Measurements from ENCODE around the gene BLTP2. TPM values are rescaled to one million over a fixed set of nuclear protein-coding genes. Genes with fewer than 3 reads are reported as not detected.
A peak's percentile ranks its signal among the peaks of the same experiment; 100 is the strongest.
"Not testable (repeated sequence)": the region's sequence is repeated elsewhere in the genome, so short reads cannot be mapped to it uniquely, and the experiment has no call there.

BLTP2 gene
- total RNA-seq, 1 donor from 2014 or later: 56.9 TPM

- no peak for DNase-seq (ENCODE audit: low spot score)
These were observed 3.7 kb upstream of the BLTP2 start for GRCh38 chr17:28648698-28649097.

GRCh38 chr17:28646039-28646754, 1.2 kb upstream of the BLTP2 start:
- no peak for ATAC-seq

More at GRCh38 chr17:28648698-28649097, 3.7 kb upstream of the BLTP2 start:
- no peak for ATAC-seq

GRCh38 chr17:28645576-28645939, 600 bp upstream of the BLTP2 start:
- no peak for DNase-seq (ENCODE audit: low spot score)
- no peak for ATAC-seq

More at GRCh38 chr17:28646039-28646754, 1.2 kb upstream of the BLTP2 start:
- no peak for DNase-seq (ENCODE audit: low spot score)

- DNase-seq (ENCODE audit: low spot score): peak; percentile 67
- peak; percentile 43 for ATAC-seq
These were observed 773 bp downstream of the BLTP2 start for GRCh38 chr17:28643983-28644786.

GRCh38 chr17:28641579-28641978, 3.4 kb downstream of the BLTP2 start:
- ATAC-seq (no peak), DNase-seq (ENCODE audit: low spot score) (no peak)

GRCh38 chr17:28635506-28635905, 9.5 kb downstream of the BLTP2 start:
- DNase-seq (ENCODE audit: low spot score) (no peak), ATAC-seq (no peak)

- DNase-seq (ENCODE audit: low spot score): no peak
- no peak for ATAC-seq
These were observed 10.6 kb downstream of the BLTP2 start for GRCh38 chr17:28634206-28634865.

GRCh38 chr17:28626818-28627217, 18.1 kb downstream of the BLTP2 start:
- DNase-seq (ENCODE audit: low spot score) (no peak), ATAC-seq (peak; percentile 70)

GRCh38 chr17:28624148-28624547, 20.8 kb downstream of the BLTP2 start:
- ATAC-seq: peak; percentile 45

GRCh38 chr17:28623696-28624095, 21.3 kb downstream of the BLTP2 start:
- ATAC-seq (peak; percentile 47), DNase-seq (ENCODE audit: low spot score) (no peak)

More at GRCh38 chr17:28624148-28624547, 20.8 kb downstream of the BLTP2 start:
- DNase-seq (ENCODE audit: low spot score): no peak

GRCh38 chr17:28622186-28622585, 22.8 kb downstream of the BLTP2 start:
- DNase-seq (ENCODE audit: low spot score) (no peak), ATAC-seq (no peak)

- peak; percentile 66 for ATAC-seq
- DNase-seq (ENCODE audit: low spot score): no peak
These were observed 24.9 kb downstream of the BLTP2 start for GRCh38 chr17:28620010-28620409.

GRCh38 chr17:28618464-28618863, 26.5 kb downstream of the BLTP2 start:
- DNase-seq (ENCODE audit: low spot score): no peak
- ATAC-seq: no peak

GRCh38 chr17:28616281-28616680, 28.7 kb downstream of the BLTP2 start:
- DNase-seq (ENCODE audit: low spot score) (no peak), ATAC-seq (no peak)

GRCh38 chr17:28615260-28615940, 29.6 kb downstream of the BLTP2 start:
- DNase-seq (ENCODE audit: low spot score): no peak
- ATAC-seq: no peak

- ATAC-seq (peak; percentile 40), DNase-seq (ENCODE audit: low spot score) (no peak)
These were observed 31.0 kb downstream of the BLTP2 start, which contains the start of gene RSKR for GRCh38 chr17:28613931-28614381. TSS of gene RSKR (minus strand) at chr17:28614185. CDS start at chr17:28614161, 24 bp downstream.

GRCh38 chr17:28612936-28613872, 31.8 kb downstream of the BLTP2 start:
- ATAC-seq: peak; percentile 67
- DNase-seq (ENCODE audit: low spot score): no peak

- ATAC-seq (no peak), DNase-seq (ENCODE audit: low spot score) (no peak)
These were observed 32.4 kb downstream of the BLTP2 start for GRCh38 chr17:28612531-28612930.

- peak; percentile 13 for ATAC-seq
- DNase-seq (ENCODE audit: low spot score): no peak
These were observed 34.6 kb downstream of the BLTP2 start for GRCh38 chr17:28610376-28610775.

GRCh38 chr17:28604031-28604430, 40.9 kb downstream of the BLTP2 start:
- ATAC-seq; DNase-seq (ENCODE audit: low spot score): not testable (repeated sequence)
